ENCODE data around the gene GIMD1.

DNA sequence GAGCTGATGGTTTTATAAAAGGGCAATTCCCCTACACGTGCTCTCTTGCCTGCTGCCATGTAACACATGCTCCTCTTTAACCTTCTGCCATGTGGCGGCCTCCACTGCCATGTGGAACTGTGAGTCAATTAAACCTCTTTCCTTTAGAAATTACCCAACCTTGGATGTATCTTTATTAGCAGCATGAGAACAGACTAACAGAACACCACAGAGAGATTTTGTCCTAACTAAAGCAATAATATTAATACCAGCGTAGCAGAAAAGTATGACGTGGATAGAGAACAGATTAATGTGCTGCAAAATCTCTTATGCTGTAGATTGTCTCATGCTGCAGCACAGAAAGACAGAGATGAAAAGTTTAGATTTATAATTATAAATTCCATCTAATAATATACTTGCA lies 29.1 kb downstream of the GIMD1 start:
- TF ChIP-seq, protein P1, sequence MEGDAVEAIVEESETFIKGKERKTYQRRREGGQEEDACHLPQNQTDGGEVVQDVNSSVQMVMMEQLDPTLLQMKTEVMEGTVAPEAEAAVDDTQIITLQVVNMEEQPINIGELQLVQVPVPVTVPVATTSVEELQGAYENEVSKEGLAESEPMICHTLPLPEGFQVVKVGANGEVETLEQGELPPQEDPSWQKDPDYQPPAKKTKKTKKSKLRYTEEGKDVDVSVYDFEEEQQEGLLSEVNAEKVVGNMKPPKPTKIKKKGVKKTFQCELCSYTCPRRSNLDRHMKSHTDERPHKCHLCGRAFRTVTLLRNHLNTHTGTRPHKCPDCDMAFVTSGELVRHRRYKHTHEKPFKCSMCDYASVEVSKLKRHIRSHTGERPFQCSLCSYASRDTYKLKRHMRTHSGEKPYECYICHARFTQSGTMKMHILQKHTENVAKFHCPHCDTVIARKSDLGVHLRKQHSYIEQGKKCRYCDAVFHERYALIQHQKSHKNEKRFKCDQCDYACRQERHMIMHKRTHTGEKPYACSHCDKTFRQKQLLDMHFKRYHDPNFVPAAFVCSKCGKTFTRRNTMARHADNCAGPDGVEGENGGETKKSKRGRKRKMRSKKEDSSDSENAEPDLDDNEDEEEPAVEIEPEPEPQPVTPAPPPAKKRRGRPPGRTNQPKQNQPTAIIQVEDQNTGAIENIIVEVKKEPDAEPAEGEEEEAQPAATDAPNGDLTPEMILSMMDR (IDR thresholded peaks at IDR 0.05; ENCODE audit: low read depth, low read length, poor library complexity, severe bottlenecking) = no peak
- TF ChIP-seq EZH2phosphoT487 (IDR thresholded peaks at IDR 0.05; ENCODE audit: borderline replicate concordance, low read length) = no peak
